SK-N-SH treated with all-trans-retinoic acid at 6 μM for 48 hours (cell line): ENCODE measurements around the gene ZNF701.

Source experiments
- ATAC-seq: fragments of 200-7000 bp; cut with Tn5 transposase; 3 replicates; pipeline ENCODE4 v1.9.1; 2020; ENCODE audit warnings: mild to moderate bottlenecking, moderate library complexity
- PPARA ChIP-seq: fragments of 250-450 bp; sonication (Bioruptor Pico); IDR thresholded peaks from 2 replicates; pipeline ENCODE4 v1.5.0; 2020; ENCODE audit warnings: mild to moderate bottlenecking, borderline replicate concordance
- SNAI2 ChIP-seq: fragments of 250-450 bp; sonication (Bioruptor Pico); IDR thresholded peaks from 2 replicates; pipeline ENCODE4 v1.5.0; 2020; ENCODE audit warnings: mild to moderate bottlenecking, moderate library complexity
- TCF4 ChIP-seq: fragments of 250-450 bp; sonication (Bioruptor Pico); IDR thresholded peaks from 2 replicates; pipeline ENCODE4 v1.8.0; 2021; ENCODE audit warnings: mild to moderate bottlenecking, moderate library complexity, borderline replicate concordance
- ZFP3 ChIP-seq: fragments of 250-450 bp; sonication (Bioruptor Pico); IDR thresholded peaks from 2 replicates; pipeline ENCODE4 v1.5.0; 2020; ENCODE audit warnings: mild to moderate bottlenecking, moderate library complexity
- TF ChIP-seq, protein P1 (sequence below): fragments of 250-450 bp; sonication (Bioruptor Pico); IDR thresholded peaks from 2 replicates; pipeline ENCODE4 v1.8.0; 2020; ENCODE audit warnings: mild to moderate bottlenecking, moderate library complexity, borderline replicate concordance

The ZNF701 gene

DNA sequence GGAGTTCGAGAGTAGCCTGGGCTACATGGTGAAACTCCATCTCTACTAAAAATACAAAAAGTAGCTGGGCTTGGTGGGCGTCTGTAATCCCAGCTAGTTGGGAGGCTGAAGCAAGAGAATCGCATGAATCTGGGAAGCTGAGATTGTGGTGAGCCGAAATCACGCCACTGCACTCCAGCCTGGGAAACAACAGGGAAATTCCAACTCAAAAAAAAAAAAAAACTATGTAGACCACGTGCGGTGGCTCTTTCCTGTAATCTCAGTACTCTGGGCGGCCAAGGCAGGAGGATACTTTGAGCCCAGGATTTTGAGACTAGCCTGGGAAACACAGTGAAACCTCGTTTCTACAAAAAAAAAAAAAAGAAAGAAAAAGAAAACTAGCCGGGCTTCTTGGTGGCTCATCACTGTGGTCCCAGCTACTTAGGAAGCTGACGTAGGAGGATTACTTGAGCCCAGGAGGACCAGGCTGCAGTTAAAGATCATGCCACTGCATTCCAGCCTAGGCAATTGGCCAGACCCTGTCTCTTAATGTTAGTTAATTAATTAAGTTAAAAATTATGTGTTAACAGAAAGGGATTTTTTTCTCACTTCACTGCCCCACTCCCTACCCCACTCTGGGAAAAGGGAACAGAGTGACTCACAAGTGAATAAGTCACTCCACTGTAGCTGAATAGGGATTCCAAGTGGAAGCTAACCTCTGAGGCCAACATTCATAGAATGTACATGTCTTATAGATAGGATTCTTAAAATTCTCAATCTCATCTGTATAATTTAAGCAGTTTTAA, 65.9 kb downstream of the ZNF701 start:
- no peak for ATAC-seq
- TF ChIP-seq ZFP3 (CRISPR knock-in tag) (no peak), TCF4 (CRISPR knock-in tag) (no peak), PPARA (CRISPR knock-in tag) (no peak), SNAI2 (CRISPR knock-in tag) (no peak)
- TF ChIP-seq, protein P1, sequence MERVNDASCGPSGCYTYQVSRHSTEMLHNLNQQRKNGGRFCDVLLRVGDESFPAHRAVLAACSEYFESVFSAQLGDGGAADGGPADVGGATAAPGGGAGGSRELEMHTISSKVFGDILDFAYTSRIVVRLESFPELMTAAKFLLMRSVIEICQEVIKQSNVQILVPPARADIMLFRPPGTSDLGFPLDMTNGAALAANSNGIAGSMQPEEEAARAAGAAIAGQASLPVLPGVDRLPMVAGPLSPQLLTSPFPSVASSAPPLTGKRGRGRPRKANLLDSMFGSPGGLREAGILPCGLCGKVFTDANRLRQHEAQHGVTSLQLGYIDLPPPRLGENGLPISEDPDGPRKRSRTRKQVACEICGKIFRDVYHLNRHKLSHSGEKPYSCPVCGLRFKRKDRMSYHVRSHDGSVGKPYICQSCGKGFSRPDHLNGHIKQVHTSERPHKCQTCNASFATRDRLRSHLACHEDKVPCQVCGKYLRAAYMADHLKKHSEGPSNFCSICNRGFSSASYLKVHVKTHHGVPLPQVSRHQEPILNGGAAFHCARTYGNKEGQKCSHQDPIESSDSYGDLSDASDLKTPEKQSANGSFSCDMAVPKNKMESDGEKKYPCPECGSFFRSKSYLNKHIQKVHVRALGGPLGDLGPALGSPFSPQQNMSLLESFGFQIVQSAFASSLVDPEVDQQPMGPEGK = no peak
